GM12892 (cell line): ENCODE results near the gene SLC30A9.

ENCODE experiments used
- DNase-seq: peaks from one replicate; pipeline ENCODE4 v3.0.0; 2011; ENCODE audit not compliant: insufficient read length
- FAIRE-seq: peaks from 2 replicates; lab custom pipeline; 2011; peaks lifted over from hg19 to GRCh38; lab: Jason Lieb, UNC
- POLR2A ChIP-seq: IDR thresholded peaks from 2 replicates; pipeline ENCODE4 v1.6.1; 2011; ENCODE audit warnings: low read depth, low read length, control low read depth
- POLR2AphosphoS5 ChIP-seq: IDR thresholded peaks from 2 replicates; pipeline ENCODE4 v1.6.1; 2011; ENCODE audit warnings: low read depth, low read length, control low read depth
- TAF1 ChIP-seq: IDR thresholded peaks from 2 replicates; pipeline ENCODE4 v1.6.1; 2011; ENCODE audit warnings: low read depth, mild to moderate bottlenecking, control low read depth, low read length, borderline replicate concordance

Gene SLC30A9

DNA sequence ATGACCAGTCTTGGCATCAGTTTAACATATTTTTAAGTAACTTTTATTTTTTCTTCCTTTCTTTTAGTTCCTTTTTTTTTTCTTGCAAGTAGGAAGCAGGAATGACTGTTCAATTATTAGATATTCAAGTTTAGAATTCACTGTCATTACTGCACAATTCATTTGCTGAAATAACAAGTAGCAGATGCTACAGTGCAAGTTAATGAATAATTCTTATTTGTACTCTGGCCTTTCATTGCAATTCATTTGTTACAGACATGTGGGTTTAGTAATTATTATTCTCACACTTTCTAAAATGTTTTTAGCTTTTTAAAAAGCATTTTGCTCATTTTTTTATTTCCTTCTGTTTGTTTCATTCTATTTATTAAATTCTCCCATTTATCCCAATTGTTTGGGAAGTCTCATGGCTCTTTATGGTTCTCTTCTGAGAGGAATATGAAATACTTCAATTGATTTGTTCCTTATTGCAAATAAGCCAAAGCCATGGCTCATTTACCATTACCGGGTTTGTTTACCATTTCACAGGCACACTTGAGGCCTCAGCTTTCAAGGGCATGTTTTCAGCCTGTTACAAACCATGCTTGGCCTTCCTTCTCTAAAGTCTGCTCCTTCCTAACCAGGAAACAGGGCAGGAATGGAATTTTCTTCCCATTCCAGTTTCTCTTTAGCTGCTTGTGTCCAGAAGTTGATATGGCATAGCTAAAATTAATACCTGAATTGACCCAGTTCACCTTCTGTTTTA lies 13.4 kb upstream of the SLC30A9 start:
- TF ChIP-seq POLR2A (no peak), TAF1 (no peak), POLR2AphosphoS5 (no peak)
- DNase-seq (no peak), FAIRE-seq (no peak)

DNA sequence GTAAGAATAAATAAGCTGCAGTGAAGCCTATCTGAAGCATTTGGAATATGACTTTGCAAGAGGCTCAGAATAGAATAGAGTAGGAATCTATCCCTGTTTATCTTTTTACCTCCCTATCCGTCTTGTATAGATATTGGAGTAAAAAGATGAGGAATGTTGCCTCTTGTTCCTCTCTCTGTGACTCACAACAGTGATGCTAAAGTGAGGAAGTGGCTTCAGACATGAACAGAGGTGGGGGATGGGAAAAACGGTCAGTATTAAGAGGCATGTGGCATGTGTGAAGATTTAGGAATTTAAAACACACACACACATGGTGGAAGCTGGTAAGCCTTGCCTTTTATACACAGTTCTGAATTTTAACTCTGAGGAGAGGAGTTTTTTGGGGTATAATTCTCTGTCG lies 12.6 kb upstream of the SLC30A9 start:
- TF ChIP-seq POLR2A (no peak), TAF1 (no peak), POLR2AphosphoS5 (no peak)
- no peak for DNase-seq
- FAIRE-seq: no peak

DNA sequence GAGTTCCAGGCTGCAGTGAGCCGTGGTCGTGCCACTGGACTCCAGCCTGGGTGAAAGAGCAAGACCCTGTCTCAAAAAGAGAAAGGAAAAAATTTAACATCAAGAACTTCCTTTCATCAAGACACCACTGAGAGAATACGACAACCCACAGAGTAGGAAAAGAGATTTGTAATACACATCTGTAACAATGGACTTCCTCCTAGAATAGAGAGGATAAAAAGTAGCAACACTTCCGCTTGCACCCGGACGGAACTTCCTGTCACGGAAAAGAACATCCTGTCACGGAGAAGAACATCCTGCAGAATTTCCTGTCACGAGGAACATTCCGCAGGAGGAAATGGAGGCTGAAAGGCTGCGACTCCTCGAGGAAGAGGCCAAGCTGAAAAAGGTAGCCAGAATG lies 8.9 kb upstream of the SLC30A9 start, which contains the start of gene DCAF4L1:
Gene DCAF4L1, plus strand, starts transcription at position 301 of the 400 bp plus-strand sequence. Its CDS starts 37 bp downstream, at position 338.
- TF ChIP-seq POLR2AphosphoS5 (no peak), POLR2A (no peak), TAF1 (no peak)
- FAIRE-seq (no peak), DNase-seq (no peak)

DNA sequence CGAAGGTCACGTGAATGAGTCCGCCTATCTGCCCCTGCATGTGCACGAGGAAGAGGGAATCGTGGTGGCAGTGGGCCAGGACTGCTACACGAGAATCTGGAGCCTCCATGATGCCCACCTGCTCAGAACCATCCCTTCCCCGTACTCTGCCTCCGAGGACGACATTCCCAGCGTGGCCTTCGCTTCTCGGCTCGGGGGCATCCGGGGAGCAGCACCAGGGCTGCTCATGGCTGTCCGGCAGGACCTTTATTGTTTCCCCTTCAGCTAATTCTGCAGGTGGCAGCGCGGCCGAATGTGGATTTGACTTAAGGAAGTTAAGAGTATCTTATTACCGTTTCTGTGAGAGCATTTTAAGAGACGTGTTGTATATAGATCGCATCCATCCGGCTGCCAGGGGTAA lies 7.6 kb upstream of the SLC30A9 start:
- no peak for TF ChIP-seq TAF1
- no peak for TF ChIP-seq POLR2A
- no peak for TF ChIP-seq POLR2AphosphoS5
- FAIRE-seq (no peak), DNase-seq (no peak)

DNA sequence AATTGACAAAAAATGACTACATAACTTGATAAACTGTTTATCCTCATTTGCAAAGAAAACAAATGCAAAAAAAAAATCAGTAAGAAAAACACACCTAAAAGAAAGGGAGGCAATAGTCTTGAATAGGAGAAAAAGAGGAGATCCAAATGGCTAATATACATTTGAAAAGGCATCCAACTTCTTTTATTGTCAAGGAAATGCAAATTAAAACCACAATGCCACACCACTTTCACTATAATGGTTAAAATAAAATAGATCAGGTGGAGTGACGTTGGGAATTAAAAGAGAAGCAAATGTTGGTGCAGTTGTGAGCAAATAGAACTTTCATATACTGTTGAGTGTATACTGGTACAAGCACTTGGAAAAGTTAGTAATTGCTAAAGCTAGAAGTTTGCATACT lies 5.2 kb upstream of the SLC30A9 start:
- DNase-seq (no peak), FAIRE-seq (no peak)

DNA sequence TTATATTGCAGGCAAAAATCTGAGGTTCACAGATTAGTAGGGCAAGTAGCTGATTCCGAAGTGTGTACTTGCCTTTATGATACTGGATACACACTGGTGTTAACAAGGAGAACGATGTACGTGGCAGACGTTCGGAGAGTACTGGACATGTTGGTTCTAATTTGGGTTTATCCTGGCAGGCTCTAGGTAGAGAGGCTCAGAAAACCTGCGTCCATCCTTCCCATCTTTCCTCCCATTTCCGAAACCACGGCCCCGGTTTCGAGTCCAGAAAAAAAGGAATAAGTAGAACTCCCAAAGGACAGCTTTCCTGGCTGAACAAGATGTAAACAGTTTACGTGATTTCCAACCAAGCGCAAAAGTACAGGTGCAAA lies 351 bp upstream of the SLC30A9 start:
- FAIRE-seq (no peak), DNase-seq (no peak)
- no peak for TF ChIP-seq TAF1
- TF ChIP-seq POLR2A: no peak
- no peak for TF ChIP-seq POLR2AphosphoS5

More for the DNA sequence above, 5.2 kb upstream of the SLC30A9 start:
- TF ChIP-seq TAF1: no peak
- no peak for TF ChIP-seq POLR2AphosphoS5

DNA sequence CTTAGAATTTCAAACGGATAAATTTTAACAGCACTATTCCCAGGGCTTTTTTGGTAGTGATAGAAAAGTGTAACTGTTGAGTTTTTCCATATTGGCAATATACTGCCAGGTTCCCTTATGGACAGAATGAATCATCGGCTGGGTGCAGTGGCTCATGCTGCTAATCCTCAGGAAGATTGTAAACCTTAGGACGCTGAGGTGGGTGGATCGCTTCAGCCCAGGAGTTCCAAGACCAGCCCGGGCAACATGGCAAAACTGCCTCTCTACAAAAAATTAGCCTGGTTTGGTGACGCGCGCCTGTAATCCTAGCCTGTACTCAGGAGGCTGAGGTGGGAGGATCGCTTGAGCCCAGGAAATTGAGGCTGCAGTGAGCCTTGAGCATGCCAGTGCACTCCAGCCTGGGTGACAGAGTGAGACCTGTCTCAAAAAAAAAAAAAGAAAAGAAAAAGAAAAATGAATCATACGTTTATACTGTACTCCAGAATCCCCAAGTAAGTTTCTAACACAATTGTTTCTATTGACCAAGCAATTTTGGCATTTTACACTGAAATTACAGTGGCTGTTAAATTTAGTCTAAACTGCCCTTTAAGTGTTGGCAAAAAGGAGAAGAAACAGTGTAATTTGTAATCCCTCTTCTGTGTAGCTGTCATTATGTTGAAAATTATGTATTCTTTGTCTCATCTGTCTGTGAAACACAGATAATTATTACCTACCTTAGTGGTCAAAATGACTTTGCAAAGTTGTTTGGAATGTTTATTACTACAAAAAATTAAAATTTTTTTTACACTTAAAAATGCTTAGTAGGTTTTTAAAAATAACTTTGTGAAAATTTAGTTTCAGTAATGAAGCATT lies 1.8 kb downstream of the SLC30A9 start:
- TF ChIP-seq TAF1: no peak
- DNase-seq: no peak
- no peak for FAIRE-seq

DNA sequence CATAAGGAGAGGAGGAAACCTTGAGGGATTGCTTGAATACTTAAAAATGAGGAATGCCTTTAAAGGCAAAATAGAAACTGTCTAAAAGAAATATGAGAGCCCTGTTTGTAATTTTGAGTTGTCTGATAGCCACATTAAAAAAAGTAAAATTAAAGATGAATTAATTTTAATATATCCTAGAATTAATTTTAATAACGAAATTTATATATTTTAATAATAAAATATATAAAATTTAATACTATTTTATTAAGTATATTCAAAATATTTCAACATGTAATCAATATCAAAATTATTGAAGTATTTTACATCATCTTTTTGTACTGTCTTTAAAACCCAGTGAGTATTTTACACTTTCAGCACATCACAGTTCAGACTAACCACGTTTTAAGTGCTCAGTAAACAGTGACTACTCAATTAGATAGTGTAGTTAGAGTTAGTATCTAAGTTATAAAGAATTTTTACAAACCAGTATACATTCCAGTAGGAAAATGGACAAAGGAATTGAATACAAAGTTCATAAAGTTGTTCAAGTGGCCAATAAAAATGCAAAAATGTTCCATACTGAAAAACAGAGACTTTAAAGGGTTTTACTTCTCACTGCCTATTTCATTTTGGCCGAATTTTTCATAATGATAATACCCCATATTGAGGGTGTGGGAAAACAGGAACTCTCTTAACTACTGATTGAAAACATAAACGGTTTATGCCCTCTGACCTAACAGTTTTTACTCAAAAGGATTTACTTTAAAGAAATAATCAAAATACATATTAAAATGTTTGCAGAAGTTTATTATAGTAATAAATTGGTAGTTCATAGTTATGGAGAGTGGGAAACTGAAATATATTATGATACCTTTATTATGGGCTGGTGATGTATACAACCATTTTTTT lies 2.9 kb downstream of the SLC30A9 start:
- no peak for TF ChIP-seq POLR2A
- TF ChIP-seq POLR2AphosphoS5: no peak
- no peak for TF ChIP-seq TAF1
- FAIRE-seq (no peak), DNase-seq (no peak)

DNA sequence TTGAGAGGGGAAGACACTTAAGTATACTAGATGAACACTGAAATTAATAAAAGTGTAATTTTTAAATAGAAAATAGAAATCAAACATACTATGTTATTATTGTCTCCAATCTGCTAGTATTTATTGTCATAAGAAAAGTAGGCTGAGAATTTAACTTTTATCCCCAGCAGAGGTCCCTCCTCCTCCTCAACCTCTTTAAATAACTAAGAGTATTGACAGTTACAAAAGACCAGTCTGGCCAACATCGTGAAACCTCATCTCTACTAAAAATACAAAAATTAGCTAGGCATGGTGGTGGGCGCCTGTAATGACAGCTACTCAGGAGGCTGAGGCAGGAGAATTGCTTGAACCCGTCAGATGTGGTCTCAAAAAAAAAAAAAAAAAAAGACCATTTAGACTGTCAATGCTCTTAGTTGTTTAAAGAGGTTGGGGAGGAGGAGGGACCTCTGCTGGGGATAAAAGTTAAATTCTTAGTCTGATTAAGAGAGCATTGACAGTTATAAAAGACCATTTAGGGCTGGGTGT lies 4.2 kb downstream of the SLC30A9 start:
- DNase-seq (no peak), FAIRE-seq (no peak)
- TF ChIP-seq POLR2A (no peak), TAF1 (no peak), POLR2AphosphoS5 (no peak)

DNA sequence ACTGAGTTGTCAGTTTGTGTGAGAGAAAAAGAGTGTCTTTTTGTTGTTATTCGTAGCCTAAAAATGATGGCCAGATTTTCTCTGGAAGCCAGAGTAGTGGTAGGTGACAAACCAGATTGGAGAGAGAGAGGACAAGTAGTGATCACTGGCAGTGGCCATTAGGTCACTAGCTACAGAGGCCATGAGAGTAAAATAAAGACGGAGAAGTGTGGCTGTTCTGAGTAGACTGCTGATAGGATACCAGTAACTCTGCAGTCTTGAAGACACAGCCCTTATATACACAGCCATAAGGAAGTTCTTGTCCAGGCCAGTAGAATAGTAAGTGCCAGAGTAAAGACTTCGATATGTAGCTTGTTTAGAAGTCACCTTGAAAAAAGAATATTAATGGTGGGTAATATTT lies 7.7 kb downstream of the SLC30A9 start:
- TF ChIP-seq POLR2AphosphoS5 (no peak), POLR2A (no peak), TAF1 (no peak)
- DNase-seq: no peak
- FAIRE-seq: no peak

DNA sequence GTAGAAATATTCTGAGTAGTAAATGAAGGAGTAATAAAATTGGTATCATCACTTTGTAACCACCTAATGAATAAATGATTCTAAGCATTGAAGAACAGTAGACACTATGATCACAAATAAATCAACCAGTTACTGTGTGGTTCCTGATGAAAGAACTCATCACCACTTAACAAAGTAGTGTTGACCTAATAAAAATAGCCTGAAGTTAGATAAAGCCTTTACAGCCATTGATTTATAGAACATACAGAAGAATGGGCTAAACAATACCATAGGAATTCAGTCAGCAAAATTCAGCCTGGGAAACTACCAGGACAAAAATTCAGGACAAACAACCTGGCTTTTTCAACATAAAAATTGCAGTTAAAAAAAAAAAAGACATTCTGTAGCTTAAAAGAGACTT lies 9.0 kb downstream of the SLC30A9 start:
- no peak for FAIRE-seq
- no peak for TF ChIP-seq POLR2A
- TF ChIP-seq POLR2AphosphoS5: no peak
- TF ChIP-seq TAF1: no peak
- no peak for DNase-seq
